H1 (cell line): ENCODE measurements around the gene OR5M10. TPM values are rescaled to one million over a fixed set of nuclear protein-coding genes. Genes with fewer than 3 reads are reported as not detected.

Source experiments
- CTCF ChIA-PET: fragments of 300-600 bp; sonication (Branson Sonifier 250); formaldehyde crosslinking; loops from one replicate; lab custom pipeline; 2021; ENCODE audit not compliant: partially characterized antibody; lab: Charles Lee
- POLR2A ChIA-PET: fragments of 300-600 bp; sonication (Branson Sonifier 250); formaldehyde crosslinking; loops from one replicate; lab custom pipeline; 2021; ENCODE audit warnings: inconsistent platforms; ENCODE audit not compliant: partially characterized antibody; lab: Charles Lee
- DNase-seq, 2 experiments: peaks; one replicate each; pipeline versions ENCODE4 v3.0.0 to v3.0.0-alpha.2; 2010 to 2022; ENCODE audit warnings: low spot score in 2 of 2, low read depth in 1 of 2, mixed read lengths in 1 of 2
- FAIRE-seq: peaks from 2 replicates; lab custom pipeline; 2011; peaks lifted over from hg19 to GRCh38; lab: Jason Lieb, UNC
- H2AFZ ChIP-seq: 2 replicates; pipeline ENCODE4 v1.8.1; 2012; ENCODE audit warnings: low read length, inconsistent platforms
- H2AK5ac ChIP-seq: 2 replicates; pipeline ENCODE4 v1.6.1; 2013; ENCODE audit warnings: low read depth, low read length
- H2BK120ac ChIP-seq: replicated peaks from 2 replicates; pipeline ENCODE3; 2013; ENCODE audit warnings: low read depth, low read length, inconsistent platforms
- H2BK12ac ChIP-seq: 2 replicates; pipeline ENCODE4 v1.6.1; 2013; ENCODE audit warnings: low read depth, low read length
- H2BK15ac ChIP-seq: 2 replicates; pipeline ENCODE4 v1.6.1; 2013; ENCODE audit warnings: low read length
- H2BK20ac ChIP-seq: 2 replicates; pipeline ENCODE4 v1.6.1; 2013; ENCODE audit warnings: low read length
- H2BK5ac ChIP-seq: 2 replicates; pipeline ENCODE4 v1.6.1; 2013; ENCODE audit warnings: low read depth, low read length
- H3K14ac ChIP-seq: 2 replicates; pipeline ENCODE4 v1.6.1; 2013; ENCODE audit warnings: inconsistent platforms; ENCODE audit not compliant: insufficient read length
- H3K18ac ChIP-seq: 2 replicates; pipeline ENCODE4 v1.6.1; 2013; ENCODE audit warnings: low read length; ENCODE audit errors: extremely low read depth
- H3K23ac ChIP-seq: 2 replicates; pipeline ENCODE4 v1.6.1; 2013; ENCODE audit warnings: inconsistent platforms; ENCODE audit not compliant: insufficient read length
- H3K23me2 ChIP-seq: 2 replicates; pipeline ENCODE4 v1.6.1; 2013; ENCODE audit warnings: low read depth, low read length
- H3K27ac ChIP-seq: 2 replicates; pipeline ENCODE4 v1.6.1; 2011; ENCODE audit warnings: low read depth, low read length, inconsistent platforms
- H3K27me3 ChIP-seq, 4 experiments: replicated peaks in 1 of 4; 1 replicate in 1 of 4; 2 replicates in 3 of 4; pipeline versions ENCODE4 v1.6.1 to v1.8.1; 2011 to 2013; ENCODE audit warnings: low read length in 3 of 4, mild to moderate bottlenecking in 3 of 4, inconsistent platforms in 2 of 4, mixed read lengths in 2 of 4, moderate library complexity in 1 of 4; ENCODE audit not compliant: control insufficient read depth in 3 of 4, insufficient read depth in 3 of 4; ENCODE audit errors: extremely low read depth in 1 of 4
- H3K36me3 ChIP-seq, 4 experiments: 2 replicates each; pipeline versions ENCODE4 v1.6.1 to v1.8.1; 2011 to 2013; ENCODE audit warnings: mild to moderate bottlenecking in 4 of 4, low read length in 3 of 4, moderate library complexity in 2 of 4, control low read depth in 1 of 4, inconsistent platforms in 1 of 4; ENCODE audit not compliant: insufficient read depth in 4 of 4, control insufficient read depth in 2 of 4
- H3K4ac ChIP-seq: replicated peaks from 2 replicates; pipeline ENCODE3; 2013; ENCODE audit warnings: low read length, low read depth, mixed read lengths, inconsistent platforms; ENCODE audit not compliant: insufficient read length
- H3K4me1 ChIP-seq, 4 experiments: replicated peaks in 1 of 4; 1 replicate in 1 of 4; 2 replicates in 3 of 4; pipeline versions ENCODE4 v1.6.1 to v1.8.1; 2011 to 2013; ENCODE audit warnings: low read length in 3 of 4, inconsistent platforms in 2 of 4, mixed read lengths in 1 of 4; ENCODE audit not compliant: insufficient read depth in 4 of 4, control insufficient read depth in 3 of 4
- H3K4me2 ChIP-seq, 2 experiments: 2 replicates each; pipeline versions ENCODE4 v1.6.1 to v1.8.1; 2011 to 2013; ENCODE audit warnings: low read depth in 2 of 2, low read length in 2 of 2, control low read depth in 1 of 2, inconsistent platforms in 1 of 2, mild to moderate bottlenecking in 1 of 2; ENCODE audit not compliant: insufficient read depth in 1 of 2
- H3K4me3 ChIP-seq, 4 experiments: fragments of 200-600, 300-600 bp in 1 of 4; sonication (generic), shearing (Covaris generic), sonication (Bioruptor Twin) in 1 of 4; 2 replicates each; pipeline versions ENCODE4 v1.5.1 to v1.8.1; 2011 to 2016; ENCODE audit warnings: low read length in 4 of 4, low read depth in 3 of 4, control low read depth in 2 of 4, inconsistent platforms in 2 of 4, mild to moderate bottlenecking in 2 of 4, mixed read lengths in 1 of 4, moderate library complexity in 1 of 4; ENCODE audit not compliant: insufficient read depth in 2 of 4; ENCODE audit errors: extremely low read depth in 1 of 4
- H3K56ac ChIP-seq: replicated peaks from 2 replicates; pipeline ENCODE3; 2013; ENCODE audit warnings: low read depth, mild to moderate bottlenecking, mixed read lengths, low read length, inconsistent platforms; ENCODE audit not compliant: insufficient read length
- H3K79me1 ChIP-seq: 2 replicates; pipeline ENCODE4 v1.6.1; 2013; ENCODE audit warnings: low read depth, low read length, control low read depth
- H3K79me2 ChIP-seq, 2 experiments: 2 replicates each; pipeline versions ENCODE4 v1.6.1 to v1.8.1; 2012 to 2013; ENCODE audit warnings: low read length in 2 of 2, mild to moderate bottlenecking in 2 of 2, inconsistent platforms in 1 of 2; ENCODE audit not compliant: insufficient read depth in 2 of 2, control insufficient read depth in 1 of 2
- H3K9ac ChIP-seq, 4 experiments: replicated peaks in 1 of 4; 1 replicate in 1 of 4; 2 replicates in 3 of 4; pipeline versions ENCODE4 v1.6.1 to v1.8.1; 2011 to 2013; ENCODE audit warnings: low read depth in 3 of 4, low read length in 3 of 4, control low read depth in 2 of 4, mild to moderate bottlenecking in 2 of 4, moderate library complexity in 2 of 4, inconsistent platforms in 1 of 4; ENCODE audit errors: extremely low read depth in 1 of 4
- H3K9me3 ChIP-seq, 2 experiments: 2 replicates each; pipeline versions ENCODE4 v1.6.1 to v1.8.1; 2012 to 2013; ENCODE audit warnings: mild to moderate bottlenecking in 2 of 2, moderate library complexity in 2 of 2, control low read depth in 1 of 2, inconsistent platforms in 1 of 2, low read depth in 1 of 2, low read length in 1 of 2, mixed read lengths in 1 of 2; ENCODE audit not compliant: insufficient read depth in 2 of 2
- H4K20me1 ChIP-seq, 2 experiments: replicated peaks in 1 of 2; 2 replicates each; pipeline versions ENCODE3 to v1.8.1; 2011 to 2013; ENCODE audit warnings: inconsistent platforms in 2 of 2, low read length in 2 of 2, mild to moderate bottlenecking in 1 of 2; ENCODE audit not compliant: insufficient read depth in 2 of 2, control insufficient read depth in 1 of 2
- H4K5ac ChIP-seq: 2 replicates; pipeline ENCODE4 v1.6.1; 2013; ENCODE audit warnings: low read length, low read depth, mixed read lengths, inconsistent platforms; ENCODE audit not compliant: insufficient read length
- H4K8ac ChIP-seq: 2 replicates; pipeline ENCODE4 v1.8.0; 2013; ENCODE audit warnings: mild to moderate bottlenecking, moderate library complexity, low read length, inconsistent platforms; ENCODE audit not compliant: insufficient read depth; ENCODE audit errors: extremely low read depth
- H4K91ac ChIP-seq: replicated peaks from 2 replicates; pipeline ENCODE3; 2013; ENCODE audit warnings: low read length, mixed read lengths, inconsistent platforms; ENCODE audit not compliant: insufficient read length
- ASH2L ChIP-seq: fragments of 200-600, 300-600 bp; sonication (generic); IDR thresholded peaks from one replicate; pipeline ENCODE4 v1.7.1; 2017; ENCODE audit warnings: low read length
- BRCA1 ChIP-seq: IDR thresholded peaks from 2 replicates; pipeline ENCODE4 v1.6.1; 2012; ENCODE audit warnings: low read depth, low read length, improper control_type of control experiment
- KDM5A ChIP-seq: fragments of 200-600 bp; IDR thresholded peaks from 2 replicates; pipeline ENCODE4 v1.7.1; 2012; ENCODE audit warnings: mild to moderate bottlenecking, low read length, inconsistent platforms, mixed read lengths
- RNF2 ChIP-seq: fragments of 200-900, 300-1000 bp; sonication (generic); IDR thresholded peaks from 2 replicates; pipeline ENCODE4 v1.7.1; 2016; ENCODE audit warnings: borderline replicate concordance, low read depth, mild to moderate bottlenecking, antibody characterized with exemption, low read length; ENCODE audit not compliant: poor library complexity, severe bottlenecking; ENCODE audit errors: missing control alignments
- SAP30 ChIP-seq: fragments of 300-600 bp; sonication (generic); IDR thresholded peaks from 2 replicates; pipeline ENCODE4 v1.7.1; 2012; ENCODE audit warnings: low read length, moderate library complexity, mild to moderate bottlenecking, inconsistent platforms; ENCODE audit not compliant: insufficient read depth, insufficient replicate concordance
- TAF1 ChIP-seq: IDR thresholded peaks from 2 replicates; pipeline ENCODE4 v1.6.1; 2011; ENCODE audit warnings: mild to moderate bottlenecking, low read depth, low read length
- TEAD4 ChIP-seq: IDR thresholded peaks from 2 replicates; pipeline ENCODE4 v1.6.1; 2012; ENCODE audit warnings: low read depth, low read length, inconsistent platforms, mixed read lengths
- YY1 ChIP-seq: IDR thresholded peaks from 2 replicates; pipeline ENCODE4 v1.6.1; 2011; ENCODE audit warnings: low read depth, mild to moderate bottlenecking, low read length
- WGBS, 2 experiments: shearing (Covaris generic) in 1 of 2; methylation state at CpG; one replicate each; pipeline versions ENCODE4 v1.1.6 to v1.1.7; 2013 to 2015; ENCODE audit warnings: low lambda C conversion rate in 2 of 2, mixed read lengths in 2 of 2, inconsistent platforms in 1 of 2, low coverage in 1 of 2, missing lambda C conversion rate in 1 of 2; ENCODE audit not compliant: insufficient replicate concordance in 2 of 2, insufficient coverage in 1 of 2, insufficient read length in 1 of 2; ENCODE audit errors: extremely low coverage in 1 of 2, missing lambda C conversion rate in 1 of 2; 5-methylcytosine and 5-hydroxymethylcytosine counted together
- polyA plus RNA-seq, 7 experiments: library from polyadenylated mRNA; depleted of rRNA in 3 of 7; stranded (reverse) in 5 of 7; unstranded in 2 of 7; fragments of >200 nt in 5 of 7; fragments of 200-250 nt in 2 of 7; gene quantifications; 1 replicate in 5 of 7; 2 replicates in 1 of 7; 4 replicates in 1 of 7; pipeline versions ENCODE4 v1.2.1 to v1.2.3, GENCODE V29; 2011 to 2013; ENCODE audit warnings: missing spikeins in 2 of 7, mixed read lengths in 2 of 7
- total RNA-seq: library from RNA; stranded (reverse); fragmentation: NEBNext Ultra II Directional; extraction: Animal tissue kit (Norgen Biotek cat#: 25700); gene quantifications from 2 replicates; pipeline ENCODE4 v1.2.1, GENCODE V29; 2021
- TF ChIP-seq, protein P1 (sequence below): IDR thresholded peaks from 2 replicates; pipeline ENCODE4 v1.6.1; 2011; ENCODE audit warnings: low read length, improper control_type of control experiment
- TF ChIP-seq, protein P2 (sequence below), 3 experiments: IDR thresholded peaks; 1 replicate in 2 of 3; 2 replicates in 1 of 3; pipeline versions ENCODE4 v1.5.1 to v1.6.1; 2011; ENCODE audit warnings: low read length in 3 of 3, mild to moderate bottlenecking in 3 of 3, inconsistent platforms in 2 of 3, low read depth in 1 of 3, moderate library complexity in 1 of 3; ENCODE audit not compliant: insufficient read depth in 1 of 3; ENCODE audit errors: control extremely low read depth in 1 of 3

Gene OR5M10
- total and polyA plus RNA-seq, 2 of the 8 experiments (the other 6 are each of a cell fraction or from before 2014, with no cell fraction given) = not detected

GRCh38 chr11:56625946-56626345 lies 48.4 kb upstream of the OR5M10 start:
- WGBS, 2 experiments = 95% methylated on average over 2 of the region's 2 CpGs; no CpG with 5 or more reads in 1 of the 2 experiments
- CTCF ChIA-PET = interaction anchor here (0.6 to 1.7 kb wide), 11 partner anchors 11 to 452 kb away, joined by 3 to 19 read pairs (median 4); no protein-coding TSS in a partner anchor
- H3K9me3 ChIP-seq = no peaks in the 10 kb centered on the region
- no peak for TF ChIP-seq YY1
- TF ChIP-seq RNF2 = no peak
- no peak for TF ChIP-seq ASH2L
- TF ChIP-seq BRCA1 = no peak
- TF ChIP-seq SAP30 = no peak
- no peak for TF ChIP-seq KDM5A
- TF ChIP-seq, protein P1, sequence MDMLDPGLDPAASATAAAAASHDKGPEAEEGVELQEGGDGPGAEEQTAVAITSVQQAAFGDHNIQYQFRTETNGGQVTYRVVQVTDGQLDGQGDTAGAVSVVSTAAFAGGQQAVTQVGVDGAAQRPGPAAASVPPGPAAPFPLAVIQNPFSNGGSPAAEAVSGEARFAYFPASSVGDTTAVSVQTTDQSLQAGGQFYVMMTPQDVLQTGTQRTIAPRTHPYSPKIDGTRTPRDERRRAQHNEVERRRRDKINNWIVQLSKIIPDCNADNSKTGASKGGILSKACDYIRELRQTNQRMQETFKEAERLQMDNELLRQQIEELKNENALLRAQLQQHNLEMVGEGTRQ = no peak
- TF ChIP-seq, protein P2, sequence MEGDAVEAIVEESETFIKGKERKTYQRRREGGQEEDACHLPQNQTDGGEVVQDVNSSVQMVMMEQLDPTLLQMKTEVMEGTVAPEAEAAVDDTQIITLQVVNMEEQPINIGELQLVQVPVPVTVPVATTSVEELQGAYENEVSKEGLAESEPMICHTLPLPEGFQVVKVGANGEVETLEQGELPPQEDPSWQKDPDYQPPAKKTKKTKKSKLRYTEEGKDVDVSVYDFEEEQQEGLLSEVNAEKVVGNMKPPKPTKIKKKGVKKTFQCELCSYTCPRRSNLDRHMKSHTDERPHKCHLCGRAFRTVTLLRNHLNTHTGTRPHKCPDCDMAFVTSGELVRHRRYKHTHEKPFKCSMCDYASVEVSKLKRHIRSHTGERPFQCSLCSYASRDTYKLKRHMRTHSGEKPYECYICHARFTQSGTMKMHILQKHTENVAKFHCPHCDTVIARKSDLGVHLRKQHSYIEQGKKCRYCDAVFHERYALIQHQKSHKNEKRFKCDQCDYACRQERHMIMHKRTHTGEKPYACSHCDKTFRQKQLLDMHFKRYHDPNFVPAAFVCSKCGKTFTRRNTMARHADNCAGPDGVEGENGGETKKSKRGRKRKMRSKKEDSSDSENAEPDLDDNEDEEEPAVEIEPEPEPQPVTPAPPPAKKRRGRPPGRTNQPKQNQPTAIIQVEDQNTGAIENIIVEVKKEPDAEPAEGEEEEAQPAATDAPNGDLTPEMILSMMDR (IDR thresholded peaks at IDR 0.05; ENCODE audit: control extremely low read depth in 1 of 3, insufficient read depth in 1 of 3, low read depth in 1 of 3, low read length in 3 of 3) = no peak
- no peak for TF ChIP-seq TAF1
- no peak for TF ChIP-seq TEAD4

More at GRCh38 chr11:56625946-56626345, 48.4 kb upstream of the OR5M10 start:
- H3K14ac ChIP-seq = no peak overlapping the region
- no peak overlapping the region for H4K5ac ChIP-seq
- H3K9ac ChIP-seq = no peak overlapping the region
- no peak overlapping the region for H3K4me3 ChIP-seq
- H4K8ac ChIP-seq = no peak overlapping the region
- no peak overlapping the region for H2BK15ac ChIP-seq
- POLR2A ChIA-PET = interaction anchor here (1.1 kb wide), 1 partner anchor 34 kb away, joined by 3 read pairs; no protein-coding TSS in a partner anchor
- H3K27ac ChIP-seq = no peak overlapping the region
- H3K23ac ChIP-seq = no peak overlapping the region
- FAIRE-seq = no peak
- H2AFZ ChIP-seq = no peak overlapping the region
- H3K79me2 ChIP-seq = no peaks in the 10 kb centered on the region
- H4K20me1 ChIP-seq = no peaks in the 10 kb centered on the region
- no peaks in the 10 kb centered on the region for H3K4me1 ChIP-seq
- H2AK5ac ChIP-seq = no peak overlapping the region
- H3K79me1 ChIP-seq = no peaks in the 10 kb centered on the region
- no peak overlapping the region for H4K91ac ChIP-seq
- H3K36me3 ChIP-seq = no peaks in the 10 kb centered on the region
- H3K27me3 ChIP-seq = no peaks in the 10 kb centered on the region
- H2BK5ac ChIP-seq = no peak overlapping the region
- no peak for DNase-seq
- H3K56ac ChIP-seq = no peak overlapping the region
- H2BK120ac ChIP-seq = no peak overlapping the region
- H3K23me2 ChIP-seq = no peaks in the 10 kb centered on the region; the same call in 1 of the 2 replicates
- no peak overlapping the region for H2BK12ac ChIP-seq
- no peak overlapping the region for H3K4ac ChIP-seq
- no peak overlapping the region for H3K4me2 ChIP-seq
- no peak overlapping the region for H3K18ac ChIP-seq
- H2BK20ac ChIP-seq = no peak overlapping the region
